ENCODE data around the gene PDE3B. TPM values are rescaled to one million over a fixed set of nuclear protein-coding genes. Genes with fewer than 3 reads are reported as not detected.
"Not testable (repeated sequence)": the region's sequence is repeated elsewhere in the genome, so short reads cannot be mapped to it uniquely, and the experiment has no call there.

PDE3B gene
- total RNA-seq, 1 donor from 2014 or later = 1.3 TPM

GRCh38 chr11:14809466-14809865 lies 165.9 kb downstream of the PDE3B start:
- no peak for DNase-seq (ENCODE audit: low read depth)

- DNase-seq (ENCODE audit: low read depth) = no peak
Measured at GRCh38 chr11:14812757-14813156, 169.2 kb downstream of the PDE3B start.

DNA sequence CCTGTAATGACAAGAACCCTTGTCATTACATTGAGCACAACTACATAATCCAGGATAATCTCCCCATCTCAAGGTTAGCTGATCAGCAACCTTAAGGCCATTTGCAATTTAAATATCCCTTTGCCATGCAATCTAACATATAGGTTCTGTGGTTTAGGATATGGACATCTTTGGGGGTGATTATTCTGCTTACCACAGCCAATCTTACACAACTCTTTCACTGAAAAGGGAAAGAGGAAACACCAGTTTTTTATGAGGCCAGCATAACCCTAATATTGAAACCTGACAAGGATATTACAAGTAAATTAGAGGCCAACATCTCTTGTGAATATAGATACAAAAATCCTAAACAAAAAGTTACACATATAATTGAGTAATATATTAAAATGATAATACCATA lies 169.9 kb downstream of the PDE3B start:
- no peak for DNase-seq (ENCODE audit: low read depth)

DNA sequence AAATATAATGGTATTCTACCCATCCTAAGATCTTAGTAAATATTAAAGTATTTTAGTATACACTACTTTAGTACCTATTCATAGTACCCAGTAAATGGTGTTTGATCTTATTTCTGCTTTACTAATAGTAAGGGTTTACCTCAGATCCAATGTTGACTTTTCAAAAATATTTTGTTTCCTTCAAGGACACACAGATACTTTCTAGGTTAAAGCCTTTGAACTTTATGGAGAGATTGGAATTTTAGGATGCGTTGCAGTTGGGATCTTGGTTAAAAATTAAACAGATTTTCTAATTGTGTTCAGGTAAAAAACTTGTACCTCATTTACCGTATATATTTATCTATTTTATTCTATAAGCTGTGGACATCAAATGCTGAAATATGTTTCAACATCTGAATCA lies 175.2 kb downstream of the PDE3B start:
- no peak for DNase-seq (ENCODE audit: low read depth)

DNA sequence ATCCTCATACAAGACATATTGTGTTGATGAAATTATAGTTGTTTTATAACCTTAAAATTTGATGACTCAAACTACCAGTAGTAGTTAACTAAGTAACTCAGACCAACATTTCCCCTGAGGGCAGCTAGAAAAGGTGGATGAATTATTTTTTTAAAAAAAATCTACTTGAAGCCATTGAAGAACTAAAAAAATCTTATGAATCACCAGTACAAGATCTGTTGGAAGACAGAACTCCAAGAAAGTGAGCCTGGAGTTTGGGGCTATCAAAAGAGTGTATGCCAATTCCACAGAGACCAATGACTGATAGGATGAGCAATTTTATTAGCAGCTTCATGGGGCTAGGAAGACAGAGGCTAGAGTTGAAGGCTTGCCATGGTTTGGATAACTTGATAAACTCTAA lies 176.0 kb downstream of the PDE3B start:
- peak; percentile 23 for DNase-seq (ENCODE audit: low read depth)

DNA sequence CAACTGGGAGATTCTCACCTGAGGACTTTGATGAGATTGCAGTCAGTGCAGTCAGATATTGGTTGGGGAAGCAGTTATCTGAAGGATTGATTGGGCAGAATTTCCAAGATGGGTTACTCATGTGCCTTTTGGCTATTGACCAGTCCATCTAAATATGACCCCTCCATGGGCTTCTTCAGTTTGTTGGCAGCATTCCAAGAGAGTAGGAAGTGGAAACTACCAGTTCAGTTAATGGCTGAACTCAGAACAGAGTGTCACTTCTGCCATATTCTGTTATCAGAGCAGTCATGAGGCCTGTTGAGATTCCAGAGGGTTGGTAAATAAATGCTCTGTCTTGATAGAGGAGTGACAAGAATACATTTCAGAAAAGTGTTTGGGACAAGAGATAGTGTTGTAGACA lies 177.4 kb downstream of the PDE3B start:
- DNase-seq (ENCODE audit: low read depth) = no peak

GRCh38 chr11:14826600-14826999 lies 183.0 kb downstream of the PDE3B start:
- no peak for DNase-seq (ENCODE audit: low read depth)

- DNase-seq (ENCODE audit: low read depth) = no peak
Measured at GRCh38 chr11:14835496-14836492, 192.2 kb downstream of the PDE3B start.

DNA sequence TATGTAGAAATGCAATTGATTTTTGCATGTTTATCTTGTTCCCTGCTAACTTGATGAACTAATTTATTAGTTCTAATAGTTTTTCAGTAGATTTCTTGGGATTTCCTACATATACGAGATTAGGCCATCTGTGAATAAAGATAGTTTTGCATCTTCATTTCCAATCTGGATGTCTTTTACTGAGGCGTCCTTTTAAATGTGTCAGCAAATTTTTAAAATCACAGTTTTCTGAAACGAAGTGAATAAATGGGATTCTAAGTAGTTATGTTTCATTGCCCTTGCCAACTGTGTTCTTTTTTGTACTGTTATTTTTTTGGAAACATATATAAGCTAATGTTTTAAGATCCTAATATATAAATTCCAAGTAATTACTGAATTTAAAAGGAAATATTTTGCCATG lies 198.4 kb downstream of the PDE3B start:
- DNase-seq (ENCODE audit: low read depth) = no peak

DNA sequence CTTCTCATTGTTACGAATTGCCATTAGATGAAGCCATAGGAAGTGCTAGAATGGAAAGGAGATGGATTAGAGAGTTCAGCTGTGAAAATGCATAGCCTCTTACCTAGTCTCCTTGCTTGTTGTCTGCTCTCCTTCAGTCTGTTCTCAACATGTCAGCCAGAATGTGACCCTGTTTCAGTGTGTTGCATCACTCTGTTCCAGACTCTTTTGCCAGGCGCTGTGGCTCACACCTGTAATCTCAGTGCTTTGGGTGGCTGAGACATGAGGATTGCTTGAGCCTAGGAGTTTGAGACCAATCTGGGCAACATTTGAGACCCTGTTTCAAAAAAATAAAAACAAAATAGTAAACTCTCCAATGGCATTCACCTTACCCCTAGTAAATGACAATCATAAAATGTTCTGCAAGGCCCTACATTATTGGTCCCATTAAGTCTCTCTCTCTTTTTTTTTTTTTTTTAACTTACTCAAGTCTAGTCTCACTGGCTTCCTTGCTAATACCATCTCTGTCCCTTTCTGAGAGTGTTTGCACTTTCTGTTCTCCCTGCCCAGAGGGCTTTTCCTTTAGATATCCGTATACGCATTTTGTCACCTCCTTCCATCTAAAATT lies 209.1 kb downstream of the PDE3B start:
- DNase-seq (ENCODE audit: low read depth) = no peak

- DNase-seq (ENCODE audit: low read depth) = no peak
Measured at GRCh38 chr11:14854057-14854456, 210.5 kb downstream of the PDE3B start.

GRCh38 chr11:14855890-14856289 lies 212.3 kb downstream of the PDE3B start:
- DNase-seq (ENCODE audit: low read depth) = no peak

- DNase-seq (ENCODE audit: low read depth) = no peak
Measured at GRCh38 chr11:14857621-14858020, 214.0 kb downstream of the PDE3B start.

DNA sequence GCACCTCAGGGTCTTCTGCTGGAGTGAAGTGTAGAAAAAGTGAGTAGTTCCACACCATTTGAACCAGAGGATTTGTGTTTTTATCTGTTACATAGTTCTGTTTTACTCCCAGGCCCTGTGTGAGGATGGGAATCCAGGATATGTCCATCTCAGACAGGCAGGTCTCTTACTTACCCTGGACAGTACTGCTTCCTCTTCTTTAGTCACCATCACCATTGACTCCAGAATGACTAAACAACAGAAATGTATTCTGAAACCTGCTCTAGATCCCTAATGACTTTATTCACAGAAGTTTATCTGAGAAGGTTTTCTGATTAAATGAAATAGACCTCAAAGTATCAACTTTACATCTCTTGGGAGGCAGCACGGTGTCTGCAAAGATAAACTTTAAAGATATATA lies 214.8 kb downstream of the PDE3B start:
- no peak for DNase-seq (ENCODE audit: low read depth)

DNA sequence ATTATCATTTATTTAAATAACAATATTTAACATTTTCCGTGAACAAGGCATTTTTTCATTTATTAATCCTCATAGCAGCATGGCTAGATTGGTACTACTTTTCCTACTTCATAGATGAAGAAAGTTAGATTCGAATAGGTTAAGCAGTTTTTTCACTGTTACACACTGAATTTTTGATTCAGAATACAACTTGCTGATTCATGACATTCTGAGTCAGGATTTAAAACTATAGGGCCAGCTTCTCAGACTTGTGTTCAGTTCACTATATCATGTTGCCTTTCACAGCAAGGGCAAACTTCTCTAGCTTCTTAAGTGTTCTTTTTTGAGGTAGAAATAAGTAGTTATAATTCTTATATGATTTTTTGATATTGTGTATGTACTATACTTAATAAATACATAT lies 216.9 kb downstream of the PDE3B start:
- no peak for DNase-seq (ENCODE audit: low read depth)

GRCh38 chr11:14861680-14862079 lies 218.1 kb downstream of the PDE3B start:
- peak; percentile 8 for DNase-seq (ENCODE audit: low read depth)

DNA sequence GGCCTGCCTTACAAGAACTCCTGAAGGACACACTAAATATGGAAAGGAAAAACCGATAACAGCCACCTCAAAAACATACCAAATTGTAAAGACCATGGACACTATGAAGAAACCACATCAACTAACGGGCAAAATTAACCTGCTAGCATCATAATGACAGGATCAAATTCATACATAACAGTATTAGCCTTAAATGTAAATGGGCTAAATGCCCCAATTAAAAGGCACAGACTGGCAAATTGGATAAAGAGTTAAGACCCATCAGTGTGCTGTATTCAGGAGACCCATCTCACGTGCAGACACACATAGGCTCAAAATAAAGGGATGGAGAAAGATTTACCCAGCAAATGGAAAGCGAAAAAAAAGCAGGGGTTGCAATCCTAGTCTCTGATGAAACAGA lies 220.2 kb downstream of the PDE3B start:
- not testable (repeated sequence) for DNase-seq (ENCODE audit: low read depth)

DNA sequence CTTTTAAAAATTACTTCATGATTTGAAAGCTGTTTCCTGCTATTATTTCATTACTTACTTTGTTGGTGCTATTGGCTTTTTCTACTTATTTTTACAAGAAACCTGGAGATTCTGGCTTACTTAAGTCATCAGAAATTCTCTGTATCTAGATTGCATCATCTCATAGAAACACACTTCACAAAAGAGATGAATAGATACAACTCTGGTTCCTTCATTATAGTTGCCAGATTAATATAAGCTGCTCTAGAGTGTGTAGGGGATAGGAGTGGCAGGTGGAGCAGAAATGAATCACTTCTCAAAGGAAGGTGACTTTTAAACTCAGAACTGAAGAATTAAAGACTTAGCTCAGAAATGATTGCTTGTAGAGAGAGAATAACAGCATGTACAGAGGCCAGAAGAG lies 228.4 kb downstream of the PDE3B start:
- no peak for DNase-seq (ENCODE audit: low read depth)

- DNase-seq (ENCODE audit: low read depth) = no peak
Measured at GRCh38 chr11:14873632-14874031, 230.0 kb downstream of the PDE3B start.

GRCh38 chr11:14875163-14875562 lies 231.6 kb downstream of the PDE3B start:
- DNase-seq (ENCODE audit: low read depth) = no peak

- no peak for DNase-seq (ENCODE audit: low read depth)
Measured at GRCh38 chr11:14881576-14882193, 238.1 kb downstream of the PDE3B start.

DNA sequence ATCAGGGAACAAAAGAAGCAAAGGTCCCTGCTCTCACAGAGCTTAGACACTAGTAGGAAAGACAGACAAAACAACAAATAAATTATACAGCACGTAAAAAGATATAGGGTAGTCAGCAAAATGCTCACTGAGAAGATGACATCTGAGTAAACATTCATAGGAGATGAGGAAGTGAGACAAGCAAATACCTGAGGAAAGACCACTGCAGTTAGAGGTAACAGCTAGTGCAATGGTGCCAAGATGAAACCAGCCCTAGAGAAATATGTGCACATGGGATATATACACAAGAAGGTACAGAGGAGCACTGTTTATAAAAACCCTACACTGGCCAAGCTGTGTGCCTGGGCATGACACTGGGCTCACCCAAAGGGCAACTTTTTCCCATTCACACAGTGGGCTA lies 238.6 kb downstream of the PDE3B start:
- no peak for DNase-seq (ENCODE audit: low read depth)

GRCh38 chr11:14883683-14884082 lies 240.1 kb downstream of the PDE3B start:
- not testable (repeated sequence) for DNase-seq (ENCODE audit: low read depth)

Measured in renal cortical epithelial cell (primary cell).